ENCODE measurements around the gene RAB11B. TPM values are rescaled to one million over a fixed set of nuclear protein-coding genes. Genes with fewer than 3 reads are reported as not detected.
"Not testable (repeated sequence)": the region's sequence is repeated elsewhere in the genome, so short reads cannot be mapped to it uniquely, and the experiment has no call there.

Gene RAB11B
- 100 to 1,000 TPM in 2 of 12 donors, 10 to 100 TPM in 9, not detected in 1; 53.9 to 120 (median 60.8) TPM for polyA plus RNA-seq (ENCODE audit: insufficient read length in 12 of 12)
- long read RNA-seq, donor 1, transcript RAB11B-202 (4 exons, 894 nt): minor isoform, 6 of 89 reads
- long read RNA-seq, donor 1, transcript RAB11B-201 (5 exons, 1,751 nt): major isoform, 73 of 89 reads
- long read RNA-seq, donor 1, partial matches to known transcripts: 10 of 89 reads
- long read RNA-seq, donor 1, other reads (novel, unspliced or antisense): 0 of 89 reads
- long read RNA-seq, donor 2, transcript RAB11B-201 (5 exons, 1,751 nt): major isoform, 44 of 48 reads
- long read RNA-seq, donor 2, partial matches to known transcripts: 0 of 48 reads
- long read RNA-seq, donor 2, other reads (novel, unspliced or antisense): 0 of 48 reads
- long read RNA-seq, donor 3, transcript RAB11B-201 (5 exons, 1,751 nt): major isoform, 23 of 24 reads
- long read RNA-seq, donor 3, partial matches to known transcripts: 0 of 24 reads
- long read RNA-seq, donor 3, other reads (novel, unspliced or antisense): 0 of 24 reads
- long read RNA-seq, donor 4, transcript RAB11B-201 (5 exons, 1,751 nt): major isoform, 28 of 29 reads
- long read RNA-seq, donor 4, partial matches to known transcripts: 0 of 29 reads
- long read RNA-seq, donor 4, other reads (novel, unspliced or antisense): 0 of 29 reads
- long read RNA-seq, donor 5, transcript RAB11B-201 (5 exons, 1,751 nt): major isoform, 72 of 85 reads
- long read RNA-seq, donor 5, transcript RAB11B-202 (4 exons, 894 nt): minor isoform, 8 of 85 reads
- long read RNA-seq, donor 5, partial matches to known transcripts: 5 of 85 reads
- long read RNA-seq, donor 5, other reads (novel, unspliced or antisense): 0 of 85 reads
- long read RNA-seq, donor 6, transcript RAB11B-202 (4 exons, 894 nt): minor isoform, 6 of 40 reads
- long read RNA-seq, donor 6, transcript RAB11B-201 (5 exons, 1,751 nt): major isoform, 29 of 40 reads
- long read RNA-seq, donor 6, partial matches to known transcripts: 5 of 40 reads
- long read RNA-seq, donor 6, other reads (novel, unspliced or antisense): 0 of 40 reads
- long read RNA-seq, donor 7, transcript RAB11B-201 (5 exons, 1,751 nt): major isoform, 28 of 32 reads
- long read RNA-seq, donor 7, partial matches to known transcripts: 0 of 32 reads
- long read RNA-seq, donor 7, other reads (novel, unspliced or antisense): 0 of 32 reads
- long read RNA-seq, donor 8, transcript RAB11B-202 (4 exons, 894 nt): minor isoform, 11 of 82 reads
- long read RNA-seq, donor 8, transcript RAB11B-201 (5 exons, 1,751 nt): major isoform, 71 of 82 reads
- long read RNA-seq, donor 8, partial matches to known transcripts: 0 of 82 reads
- long read RNA-seq, donor 8, other reads (novel, unspliced or antisense): 0 of 82 reads
- long read RNA-seq, donor 9, transcript RAB11B-201 (5 exons, 1,751 nt): major isoform, 23 of 23 reads
- long read RNA-seq, donor 9, partial matches to known transcripts: 0 of 23 reads
- long read RNA-seq, donor 9, other reads (novel, unspliced or antisense): 0 of 23 reads
- long read RNA-seq, donor 10, transcript RAB11B-202 (4 exons, 894 nt): minor isoform, 8 of 61 reads
- long read RNA-seq, donor 10, transcript RAB11B-201 (5 exons, 1,751 nt): major isoform, 48 of 61 reads
- long read RNA-seq, donor 10, partial matches to known transcripts: 5 of 61 reads
- long read RNA-seq, donor 10, other reads (novel, unspliced or antisense): 0 of 61 reads
- long read RNA-seq, donor 11, transcript RAB11B-201 (5 exons, 1,751 nt): major isoform, 58 of 59 reads
- long read RNA-seq, donor 11, partial matches to known transcripts: 0 of 59 reads
- long read RNA-seq, donor 11, other reads (novel, unspliced or antisense): 0 of 59 reads

DNA sequence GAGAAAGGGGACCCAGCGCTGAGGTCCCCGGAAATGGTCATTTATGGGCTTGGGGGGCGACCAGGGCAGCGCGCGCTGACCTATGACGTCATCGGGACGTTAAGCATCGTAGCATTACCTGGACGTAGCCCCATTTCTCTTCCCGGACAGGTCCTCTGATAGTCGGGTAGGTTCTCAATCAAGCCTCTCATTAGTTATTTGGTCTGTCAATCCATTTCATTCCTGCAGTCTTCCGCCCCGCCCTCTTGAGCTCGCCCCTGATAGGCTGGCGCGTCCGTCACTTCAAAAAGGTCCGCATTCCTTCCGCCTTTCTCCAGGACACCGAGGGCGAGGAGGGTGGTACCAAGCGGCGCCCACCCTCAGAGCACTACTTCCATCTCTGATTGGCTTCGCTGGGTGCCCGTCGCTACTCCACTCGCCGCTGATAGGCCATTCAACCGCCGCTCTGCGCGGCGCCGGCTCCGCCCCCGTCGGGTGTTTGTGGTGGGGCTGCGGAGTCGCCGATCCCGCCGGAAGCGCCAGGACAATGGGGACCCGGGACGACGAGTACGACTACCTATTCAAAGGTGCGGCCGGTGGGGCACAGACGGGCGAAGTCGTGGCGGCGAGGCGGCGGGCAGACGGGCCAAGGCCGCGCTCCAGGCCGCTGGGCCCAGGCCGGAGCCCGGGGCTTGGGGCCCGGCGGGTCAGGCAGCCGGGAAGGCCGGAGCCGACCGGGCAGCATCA, at the start of gene RAB11B:
RAB11B (plus strand) TSS at position 470 of the 726 bp plus-strand sequence; CDS start at position 527, 57 bp downstream.
- DNase-seq: peak; percentile 100

DNA sequence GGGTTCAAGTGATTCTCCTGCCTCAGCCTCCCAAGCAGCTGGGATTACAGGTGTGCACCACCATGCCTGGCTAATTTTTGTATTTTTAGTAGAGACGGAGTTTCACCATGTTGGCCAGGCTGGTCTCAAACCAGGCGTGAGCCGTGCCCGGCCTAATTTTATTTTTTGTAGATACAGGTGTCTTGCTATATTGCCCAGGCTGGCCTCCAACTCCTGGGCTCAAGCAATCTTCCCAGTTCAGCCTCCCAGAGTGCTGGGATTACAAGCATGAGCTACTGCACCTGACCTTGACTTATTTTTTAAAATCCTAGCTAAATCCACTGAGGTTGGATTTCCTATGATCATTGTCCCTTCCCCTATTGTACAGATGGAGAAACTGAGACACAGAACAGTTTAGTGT, 48.7 kb upstream of the RAB11B start:
- DNase-seq: not testable (repeated sequence)

DNA sequence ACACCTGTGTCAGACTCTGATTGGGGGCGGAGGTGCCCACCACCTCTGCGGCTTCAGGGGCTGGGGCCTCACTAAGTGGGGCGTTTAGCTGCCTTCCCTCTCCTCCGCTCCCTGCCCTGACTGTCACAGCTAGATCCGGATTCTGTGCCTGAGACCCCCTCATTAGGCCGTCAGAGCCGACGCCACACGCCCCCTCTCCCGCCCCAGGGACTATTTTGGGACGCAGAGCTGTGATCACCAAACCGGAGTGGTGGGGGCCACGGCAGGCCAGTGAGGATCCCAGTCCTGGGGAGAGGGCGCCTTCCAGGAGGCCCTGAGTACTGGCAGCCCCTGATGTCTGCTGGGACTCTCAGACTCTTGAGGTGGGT, 47.9 kb upstream of the RAB11B start:
- DNase-seq: no peak

DNA sequence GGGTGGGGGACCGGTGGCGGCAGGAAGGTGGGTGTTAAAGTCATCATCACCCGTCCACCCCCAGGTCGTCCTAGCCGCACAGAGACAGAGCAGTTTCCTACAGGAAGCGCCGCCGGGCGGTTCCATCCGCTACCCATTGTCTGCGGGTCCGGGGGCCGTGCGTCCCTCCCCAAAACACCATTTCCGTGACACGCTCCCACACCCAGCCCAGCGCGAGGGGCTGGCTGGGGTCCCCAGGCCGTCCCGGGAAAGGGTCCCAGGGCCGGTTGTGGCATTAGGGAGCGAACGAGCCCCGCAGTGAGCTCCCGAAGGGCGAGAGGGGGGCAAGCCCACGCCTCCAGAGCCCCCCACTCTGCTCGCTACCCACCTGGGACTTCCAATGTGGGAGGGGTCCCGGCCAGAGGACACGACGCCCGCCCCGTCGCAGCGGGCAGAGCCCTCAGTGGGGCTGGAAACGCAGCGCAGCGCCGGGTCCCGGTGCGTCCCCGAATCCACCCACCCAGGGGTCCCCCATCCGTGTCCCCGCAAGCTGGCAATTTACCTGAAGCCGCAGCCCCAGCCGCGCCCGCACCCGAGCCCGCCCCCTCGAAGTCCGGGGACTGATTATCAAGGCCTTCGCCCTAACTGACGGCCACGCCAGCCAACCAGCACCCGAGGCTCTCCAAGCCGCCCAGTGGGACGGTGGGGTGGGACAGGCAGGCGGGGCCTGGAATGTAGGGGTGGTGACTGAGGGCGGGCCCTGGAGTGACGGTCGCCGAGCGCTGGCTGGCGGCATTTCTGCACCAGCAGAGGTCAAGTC, 47.3 kb upstream of the RAB11B start, which contains the start of gene KANK3:
KANK3 (minus strand) TSS at position 579 of the 799 bp plus-strand sequence. CDS start 5,434 bp downstream, outside the sequence.
- peak; percentile 81 for DNase-seq

DNA sequence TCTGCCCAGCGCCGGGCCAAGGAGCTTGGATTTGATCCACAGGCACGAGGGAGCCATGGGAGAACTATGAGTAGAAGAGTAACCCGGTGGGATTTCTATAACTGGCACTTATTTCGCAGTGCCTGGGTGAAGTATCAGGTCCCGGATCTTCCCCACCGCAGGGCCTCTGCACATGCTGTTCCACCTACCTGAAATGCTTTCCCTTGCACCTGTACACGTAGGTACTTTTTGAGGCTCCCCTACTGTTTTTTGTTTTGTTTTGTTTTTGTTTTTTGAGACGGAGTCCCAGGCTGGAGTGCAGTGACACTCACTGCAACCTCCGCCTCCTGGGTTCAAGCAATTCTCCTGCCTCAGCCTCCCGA, 46.7 kb upstream of the RAB11B start:
- no peak for DNase-seq

DNA sequence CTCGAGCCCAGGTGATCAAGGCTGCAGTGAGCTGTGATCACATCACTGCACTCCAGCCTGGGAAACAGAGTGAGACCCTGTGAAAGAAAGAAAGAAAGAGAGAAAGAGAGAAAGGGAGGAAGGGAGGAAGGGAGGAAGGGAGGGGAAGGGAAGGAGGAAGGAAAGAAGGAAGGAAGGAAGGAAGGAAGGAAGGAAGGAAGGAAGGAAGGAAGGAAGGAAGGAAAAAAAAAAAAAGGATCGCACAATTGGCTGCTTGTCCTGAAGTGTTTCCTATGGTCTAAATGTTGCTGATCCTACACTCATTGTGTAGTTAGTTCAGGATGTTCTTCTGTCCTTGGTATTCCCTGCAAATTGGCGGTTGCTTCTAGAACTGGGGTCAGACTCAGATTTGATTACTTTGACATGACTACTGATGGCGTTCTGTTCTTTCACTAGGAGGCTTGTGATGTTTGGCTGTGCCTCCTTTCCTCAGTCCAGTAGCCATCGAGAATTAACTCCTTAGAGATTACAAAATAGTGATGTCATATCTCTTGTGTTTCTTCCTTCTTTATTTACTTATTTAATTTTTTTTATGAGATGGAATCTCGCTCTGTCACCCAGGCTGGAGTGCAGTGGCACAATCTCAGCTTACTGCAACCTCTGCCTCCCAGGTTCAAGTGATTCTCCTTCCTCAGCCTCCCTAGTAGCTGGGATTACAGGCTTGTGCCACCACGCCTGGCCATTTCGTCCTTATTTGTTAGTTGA, 40.4 kb upstream of the RAB11B start:
- not testable (repeated sequence) for DNase-seq

DNA sequence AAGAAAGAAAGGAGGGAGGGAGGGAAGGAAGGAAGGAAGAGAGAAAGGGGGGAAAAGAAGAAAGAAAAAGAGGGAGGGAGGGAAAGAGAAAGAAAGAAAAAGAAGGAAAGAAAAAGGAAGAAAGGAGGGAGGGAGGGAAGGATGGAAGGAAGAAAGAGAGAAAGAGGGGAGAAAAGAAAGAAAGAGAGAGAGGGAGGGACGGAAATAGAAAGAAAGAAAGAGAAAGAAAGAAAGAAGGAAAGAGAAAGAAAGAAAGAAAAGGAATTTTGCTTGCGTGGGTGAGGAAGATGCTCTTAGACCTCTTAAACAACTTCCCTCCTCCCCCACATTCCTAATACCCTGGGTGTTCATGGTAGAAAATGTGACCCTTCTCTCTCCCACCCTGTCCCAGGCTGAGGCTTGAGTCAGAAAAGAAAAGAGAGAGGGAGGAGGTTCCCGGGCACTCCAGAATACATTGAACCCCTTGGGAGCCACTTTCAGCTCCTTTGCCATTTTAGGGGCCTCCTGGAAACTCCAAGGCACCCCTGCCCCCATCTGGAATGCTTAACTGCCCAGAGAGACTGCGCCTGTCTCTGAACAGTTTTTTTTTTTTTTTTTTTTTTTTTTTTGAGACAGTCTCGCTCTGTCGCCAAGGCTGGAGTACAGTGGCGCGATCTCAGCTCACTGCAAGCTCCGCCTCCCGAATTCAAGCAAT, 37.9 kb upstream of the RAB11B start:
- no peak for DNase-seq

DNA sequence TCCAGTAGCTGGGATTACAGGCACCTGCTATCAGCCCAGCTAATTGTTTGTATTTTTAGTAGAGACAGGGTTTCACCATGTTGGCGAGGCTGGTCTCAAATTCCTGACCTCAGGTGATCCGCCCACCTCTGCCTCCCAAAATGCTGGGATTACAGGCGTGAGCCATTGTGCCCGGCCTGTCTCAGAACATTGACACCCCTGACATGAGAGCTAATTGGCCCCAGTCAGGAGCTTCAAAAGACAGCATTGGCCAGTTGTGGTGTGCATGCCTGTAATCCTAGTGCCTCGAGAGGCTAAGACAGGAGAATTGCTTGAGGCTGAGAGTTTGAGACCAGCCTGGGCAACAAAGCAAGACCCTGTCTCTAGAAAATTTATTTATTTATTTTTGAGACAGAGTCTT, 37.3 kb upstream of the RAB11B start:
- not testable (repeated sequence) for DNase-seq

DNA sequence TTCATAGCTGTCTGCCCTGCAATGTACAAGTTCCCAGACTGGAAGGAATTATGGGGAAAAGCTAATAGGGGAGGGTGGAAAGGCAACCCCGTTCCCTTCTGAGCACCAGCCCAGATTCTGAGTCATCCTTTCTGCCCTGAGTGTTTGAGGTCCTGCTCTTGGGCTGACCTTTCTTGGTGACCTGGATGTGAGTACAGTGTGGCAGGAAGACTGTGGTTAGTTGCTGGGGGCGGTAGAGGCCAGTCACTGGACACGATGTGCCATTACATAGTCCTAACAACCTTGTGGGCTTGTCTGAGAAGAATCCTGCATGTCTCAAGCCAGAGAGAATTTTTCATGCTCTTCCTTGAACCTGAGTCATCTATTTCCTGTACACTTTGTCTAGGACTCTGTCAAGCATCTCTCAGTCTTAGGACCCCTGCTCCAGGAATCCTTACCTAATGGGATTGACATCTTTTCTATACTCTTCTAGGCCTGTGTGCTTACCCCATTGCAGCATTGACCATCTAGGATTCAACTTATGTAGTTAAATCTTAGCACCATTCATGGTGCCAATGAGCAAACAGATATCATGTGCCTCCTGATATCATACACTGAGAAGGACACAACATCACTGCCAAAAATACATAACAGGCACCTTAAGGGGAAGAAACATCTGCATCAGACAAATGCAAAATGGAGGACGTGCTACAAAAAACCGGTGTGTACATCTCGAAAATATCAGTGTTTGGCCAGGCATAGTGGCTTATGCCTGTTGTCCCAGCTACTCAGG, 34.3 kb upstream of the RAB11B start:
- no peak for DNase-seq

DNA sequence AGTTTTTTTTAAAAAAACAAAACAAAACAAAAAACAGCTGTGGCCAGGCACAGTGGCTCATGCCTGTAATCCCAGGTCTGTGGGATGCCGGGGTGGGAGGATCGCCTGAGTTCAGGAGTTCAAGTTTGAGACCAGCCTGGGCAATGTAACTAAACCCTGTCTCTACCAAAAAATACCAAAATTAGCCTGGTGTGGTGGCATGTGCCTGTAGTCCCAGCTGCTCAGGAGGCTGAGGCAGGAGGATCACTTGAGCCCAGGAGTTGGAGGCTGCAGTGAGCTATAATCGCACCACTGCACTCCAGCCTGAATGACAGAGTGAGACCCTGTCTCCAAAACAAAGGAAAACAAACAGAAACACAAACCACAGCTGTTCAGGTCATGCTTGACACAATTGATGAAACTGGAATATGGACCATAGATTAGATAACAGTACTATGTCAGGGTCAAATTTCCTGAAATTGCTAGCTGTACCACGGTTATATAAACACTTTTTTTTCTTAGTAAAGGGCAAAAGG, 33.1 kb upstream of the RAB11B start:
- DNase-seq: no peak

DNA sequence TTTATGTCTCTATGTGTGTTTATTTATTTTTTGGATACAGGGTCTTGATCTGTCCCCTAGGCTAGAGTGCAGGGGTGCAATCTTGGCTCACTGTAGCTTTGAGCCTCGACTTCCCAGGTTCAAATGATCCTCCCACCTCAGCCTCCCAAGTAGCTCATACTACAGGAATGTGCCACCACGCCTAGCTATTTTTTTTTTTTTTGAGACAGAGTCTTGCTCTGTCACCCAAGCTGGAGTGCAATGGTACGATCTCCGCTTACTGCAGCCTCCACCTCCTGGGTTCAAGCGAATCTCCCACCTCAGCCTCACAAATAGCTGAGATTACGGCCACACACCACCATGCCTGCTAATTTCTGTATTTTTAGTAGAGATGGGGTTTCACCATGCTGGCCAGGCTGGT, 31.2 kb upstream of the RAB11B start:
- no peak for DNase-seq

DNA sequence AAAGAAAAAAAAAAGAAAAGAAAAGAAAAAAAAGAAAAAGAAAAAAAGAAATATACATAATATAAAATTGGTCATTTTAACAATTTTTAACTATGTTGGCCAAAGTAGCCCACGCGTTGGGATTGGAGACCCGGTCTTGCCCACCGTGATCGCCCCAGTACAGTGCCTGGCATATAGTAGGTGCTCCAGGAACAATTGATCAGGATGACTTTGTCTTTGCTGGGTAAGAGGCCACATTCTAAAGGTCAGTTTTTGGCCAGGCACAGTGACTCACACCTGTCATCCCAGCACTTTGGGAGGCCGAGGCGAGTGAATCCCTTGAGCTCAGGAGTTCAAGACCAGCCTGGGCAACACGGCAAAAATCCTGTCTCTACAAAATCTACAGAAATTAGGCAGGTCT, 30.0 kb upstream of the RAB11B start:
- no peak for DNase-seq

DNA sequence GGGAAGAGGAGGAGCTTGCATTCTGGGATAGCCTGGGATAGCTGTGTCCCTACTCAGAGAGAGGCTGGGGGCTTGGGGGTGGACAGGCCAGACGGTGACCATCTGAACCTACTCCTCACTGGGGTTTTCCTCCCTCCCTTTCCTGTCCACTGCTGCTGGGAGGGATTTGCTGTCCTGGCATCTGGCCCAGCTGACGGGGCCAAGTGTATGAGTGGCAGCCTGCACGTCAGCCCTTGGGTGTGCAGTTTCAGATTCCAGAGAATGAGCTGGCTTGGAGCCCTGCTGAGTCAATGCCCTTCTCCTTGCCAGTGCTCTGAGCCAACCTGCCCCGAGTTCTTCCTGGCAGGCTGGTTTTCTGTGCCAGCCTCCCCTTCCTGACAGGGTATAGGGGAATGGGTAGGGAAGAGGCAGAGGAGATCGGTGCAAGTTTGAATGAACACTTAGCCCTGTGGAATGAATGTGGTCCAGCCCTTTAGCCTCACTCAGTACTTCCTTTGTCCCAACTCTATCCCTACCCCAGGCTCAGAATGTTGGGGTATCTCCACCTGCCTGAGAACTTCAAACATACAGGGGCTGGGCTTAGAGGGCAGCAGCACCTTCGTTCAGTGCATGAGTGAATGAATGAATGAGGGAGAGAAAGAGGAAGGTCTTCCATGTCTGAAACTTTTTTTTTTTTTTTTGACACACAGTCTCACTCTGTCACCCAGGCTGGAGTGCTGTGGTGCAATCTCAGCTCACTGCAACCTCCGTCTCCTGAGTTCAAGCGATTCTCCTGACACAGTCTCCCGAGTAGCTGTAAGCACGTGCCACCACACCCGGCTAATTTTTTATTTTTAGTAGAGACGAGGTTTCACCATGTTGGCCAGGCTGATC, 28.0 kb upstream of the RAB11B start:
- peak; percentile 85 for DNase-seq

DNA sequence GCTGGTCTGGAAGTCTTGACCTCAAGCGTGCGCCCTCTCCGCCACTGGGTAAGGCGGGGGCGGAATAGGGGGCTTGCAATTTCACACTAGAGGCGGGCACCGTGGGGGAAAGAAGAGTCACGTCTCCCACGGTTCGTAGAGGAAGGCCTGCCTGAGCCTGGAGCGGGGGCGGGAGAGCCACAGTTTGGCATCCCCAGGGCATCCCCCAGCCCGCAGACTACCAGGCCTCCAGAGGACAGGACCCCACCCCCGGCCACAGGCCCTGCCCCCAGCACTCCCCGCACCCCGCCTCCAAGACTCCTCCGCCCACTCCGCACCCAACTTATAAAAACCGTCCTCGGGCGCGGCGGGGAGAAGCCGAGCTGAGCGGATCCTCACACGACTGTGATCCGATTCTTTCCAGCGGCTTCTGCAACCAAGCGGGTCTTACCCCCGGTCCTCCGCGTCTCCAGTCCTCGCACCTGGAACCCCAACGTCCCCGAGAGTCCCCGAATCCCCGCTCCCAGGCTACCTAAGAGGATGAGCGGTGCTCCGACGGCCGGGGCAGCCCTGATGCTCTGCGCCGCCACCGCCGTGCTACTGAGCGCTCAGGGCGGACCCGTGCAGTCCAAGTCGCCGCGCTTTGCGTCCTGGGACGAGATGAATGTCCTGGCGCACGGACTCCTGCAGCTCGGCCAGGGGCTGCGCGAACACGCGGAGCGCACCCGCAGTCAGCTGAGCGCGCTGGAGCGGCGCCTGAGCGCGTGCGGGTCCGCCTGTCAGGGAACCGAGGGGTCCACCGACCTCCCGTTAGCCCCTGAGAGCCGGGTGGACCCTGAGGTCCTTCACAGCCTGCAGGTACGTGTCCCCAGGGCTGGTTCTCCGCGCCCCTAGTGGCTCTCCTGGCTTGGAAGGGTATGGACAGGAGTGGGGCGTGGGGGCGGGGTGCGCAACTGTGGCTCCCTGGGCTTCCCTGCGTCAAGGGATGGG, 26.1 kb upstream of the RAB11B start, which contains the start of gene ANGPTL4:
ANGPTL4 (plus strand) TSS at position 353 of the 969 bp plus-strand sequence; CDS start at position 520, 167 bp downstream.
- peak; percentile 55 for DNase-seq
